Femur (tissue), 1 donor: ENCODE results near the gene ACAA2.

Source experiments
- DNase-seq: peaks from one replicate; pipeline ENCODE4 v3.0.0-alpha.2; 2017

Gene ACAA2

GRCh38 chr18:49813319-49814146, at the start of gene ACAA2:
TSS of gene ACAA2 (minus strand) at chr18:49813533. CDS start at chr18:49813484, 49 bp downstream.
- peak; percentile 93 for DNase-seq

GRCh38 chr18:49862656-49863385, 49.5 kb upstream of the ACAA2 start:
- no peak for DNase-seq

- no peak for DNase-seq
Observed at GRCh38 chr18:49861659-49862058, 48.3 kb upstream of the ACAA2 start.

GRCh38 chr18:49859725-49860124, 46.4 kb upstream of the ACAA2 start:
- no peak for DNase-seq

GRCh38 chr18:49859021-49859359, 45.7 kb upstream of the ACAA2 start:
- DNase-seq, result no peak

- DNase-seq, result peak; percentile 66
Observed at GRCh38 chr18:49858309-49859020, 45.1 kb upstream of the ACAA2 start.

- no peak for DNase-seq
Observed at GRCh38 chr18:49857708-49858107, 44.4 kb upstream of the ACAA2 start.

- DNase-seq, result no peak
Observed at GRCh38 chr18:49856496-49856895, 43.2 kb upstream of the ACAA2 start.

- no peak for DNase-seq
Observed at GRCh38 chr18:49855711-49856415, 42.5 kb upstream of the ACAA2 start.

- no peak for DNase-seq
Observed at GRCh38 chr18:49854681-49855080, 41.3 kb upstream of the ACAA2 start.

- DNase-seq, result no peak
Observed at GRCh38 chr18:49853436-49853835, 40.1 kb upstream of the ACAA2 start.

GRCh38 chr18:49853011-49853410, 39.7 kb upstream of the ACAA2 start:
- DNase-seq, result no peak

- no peak for DNase-seq
Observed at GRCh38 chr18:49851624-49852023, 38.3 kb upstream of the ACAA2 start.

GRCh38 chr18:49850636-49851035, 37.3 kb upstream of the ACAA2 start:
- DNase-seq, result no peak

GRCh38 chr18:49849331-49850217, 36.2 kb upstream of the ACAA2 start:
- DNase-seq, result no peak

GRCh38 chr18:49848115-49848514, 34.8 kb upstream of the ACAA2 start:
- no peak for DNase-seq

GRCh38 chr18:49847524-49847923, 34.2 kb upstream of the ACAA2 start:
- DNase-seq, result no peak

GRCh38 chr18:49846718-49847470, 33.6 kb upstream of the ACAA2 start:
- DNase-seq, result no peak

GRCh38 chr18:49846361-49846662, 33.0 kb upstream of the ACAA2 start:
- DNase-seq, result peak; percentile 49

- DNase-seq, result peak; percentile 61
Observed at GRCh38 chr18:49845629-49846360, 32.5 kb upstream of the ACAA2 start.

- DNase-seq, result no peak
Observed at GRCh38 chr18:49844903-49845302, 31.6 kb upstream of the ACAA2 start.
